H1 (cell line): ENCODE results near the gene BSPRY. TPM values are rescaled to one million over a fixed set of nuclear protein-coding genes. Genes with fewer than 3 reads are reported as not detected.
A peak's percentile ranks its signal among the peaks of the same experiment; 100 is the strongest.

Experiments used
- ASH2L ChIP-seq: fragments of 200-600, 300-600 bp; sonication (generic); IDR thresholded peaks from one replicate; pipeline ENCODE4 v1.7.1; 2017; ENCODE audit warnings: low read length
- BRCA1 ChIP-seq: IDR thresholded peaks from 2 replicates; pipeline ENCODE4 v1.6.1; 2012; ENCODE audit warnings: low read depth, low read length, improper control_type of control experiment
- CHD2 ChIP-seq: IDR thresholded peaks from 2 replicates; pipeline ENCODE4 v1.6.1; 2012; ENCODE audit warnings: low read length, improper control_type of control experiment
- CREB1 ChIP-seq: IDR thresholded peaks from 2 replicates; pipeline ENCODE4 v1.6.1; 2012; ENCODE audit warnings: inconsistent platforms
- E2F6 ChIP-seq: IDR thresholded peaks from 2 replicates; pipeline ENCODE4 v1.6.1; 2012; ENCODE audit warnings: inconsistent platforms
- EGR1 ChIP-seq: IDR thresholded peaks from 2 replicates; pipeline ENCODE4 v1.6.1; 2011; ENCODE audit warnings: low read depth, low read length, borderline replicate concordance
- EP300 ChIP-seq, 2 experiments: IDR thresholded peaks; 1 replicate in 1 of 2; 2 replicates in 1 of 2; pipeline ENCODE4 v1.6.1; 2011 to 2012; ENCODE audit warnings: low read depth in 2 of 2, low read length in 2 of 2, mild to moderate bottlenecking in 2 of 2, borderline replicate concordance in 1 of 2, inconsistent platforms in 1 of 2, moderate library complexity in 1 of 2
- EZH2 ChIP-seq: fragments of 200-600 bp; sonication (generic); IDR thresholded peaks from 2 replicates; pipeline ENCODE4 v1.7.1; 2012; ENCODE audit warnings: low read depth, mild to moderate bottlenecking, moderate library complexity, low read length, inconsistent platforms; ENCODE audit not compliant: severe bottlenecking
- FOSL1 ChIP-seq: IDR thresholded peaks from 2 replicates; pipeline ENCODE4 v1.6.1; 2011; ENCODE audit warnings: mild to moderate bottlenecking, low read depth, low read length, moderate library complexity; ENCODE audit not compliant: insufficient read depth
- GTF2F1 ChIP-seq: IDR thresholded peaks from 2 replicates; pipeline ENCODE4 v1.6.1; 2012; ENCODE audit warnings: low read depth, low read length, improper control_type of control experiment, borderline replicate concordance
- HDAC2 ChIP-seq, 2 experiments: fragments of 300-600 bp in 1 of 2; sonication (generic) in 1 of 2; IDR thresholded peaks; 2 replicates each; pipeline ENCODE4 v1.6.1; 2011 to 2012; ENCODE audit warnings: low read depth in 2 of 2, low read length in 2 of 2, mild to moderate bottlenecking in 2 of 2, moderate library complexity in 2 of 2, borderline replicate concordance in 1 of 2, inconsistent platforms in 1 of 2
- JUN ChIP-seq: IDR thresholded peaks from 2 replicates; pipeline ENCODE4 v1.6.1; 2011; ENCODE audit warnings: low read depth, mild to moderate bottlenecking, improper control_type of control experiment, low read length
- PHF8 ChIP-seq: fragments of 200-600 bp; sonication (generic); conservative IDR thresholded peaks from 2 replicates; pipeline ENCODE4 v1.7.1; 2012; ENCODE audit warnings: low read depth, mild to moderate bottlenecking, inconsistent platforms, low read length, moderate library complexity
- RFX5 ChIP-seq: IDR thresholded peaks from 2 replicates; pipeline ENCODE4 v1.6.1; 2011; ENCODE audit warnings: low read depth, low read length, improper control_type of control experiment, borderline replicate concordance
- SAP30 ChIP-seq: fragments of 300-600 bp; sonication (generic); IDR thresholded peaks from 2 replicates; pipeline ENCODE4 v1.7.1; 2012; ENCODE audit warnings: low read length, moderate library complexity, mild to moderate bottlenecking, inconsistent platforms; ENCODE audit not compliant: insufficient read depth, insufficient replicate concordance
- SP1 ChIP-seq: IDR thresholded peaks from 2 replicates; pipeline ENCODE4 v1.6.1; 2011; ENCODE audit warnings: low read depth, low read length
- SRF ChIP-seq: IDR thresholded peaks from 2 replicates; pipeline ENCODE4 v1.6.1; 2011; ENCODE audit warnings: mild to moderate bottlenecking, low read depth, low read length, moderate library complexity
- TAF1 ChIP-seq: IDR thresholded peaks from 2 replicates; pipeline ENCODE4 v1.6.1; 2011; ENCODE audit warnings: mild to moderate bottlenecking, low read depth, low read length
- TAF7 ChIP-seq: optimal IDR thresholded peaks from 2 replicates; pipeline ENCODE3; 2011; ENCODE audit warnings: low read depth, mild to moderate bottlenecking, inconsistent platforms, low read length, moderate library complexity, borderline replicate concordance
- TEAD4 ChIP-seq: IDR thresholded peaks from 2 replicates; pipeline ENCODE4 v1.6.1; 2012; ENCODE audit warnings: low read depth, low read length, inconsistent platforms, mixed read lengths
- polyA plus RNA-seq, 7 experiments: library from polyadenylated mRNA; depleted of rRNA in 3 of 7; stranded (reverse) in 5 of 7; unstranded in 2 of 7; fragments of >200 nt in 5 of 7; fragments of 200-250 nt in 2 of 7; gene quantifications; 1 replicate in 5 of 7; 2 replicates in 1 of 7; 4 replicates in 1 of 7; pipeline versions ENCODE4 v1.2.1 to v1.2.3, GENCODE V29; 2011 to 2013; ENCODE audit warnings: missing spikeins in 2 of 7, mixed read lengths in 2 of 7
- total RNA-seq: library from RNA; stranded (reverse); fragmentation: NEBNext Ultra II Directional; extraction: Animal tissue kit (Norgen Biotek cat#: 25700); gene quantifications from 2 replicates; pipeline ENCODE4 v1.2.1, GENCODE V29; 2021

BSPRY gene
- total and polyA plus RNA-seq, 2 of the 8 experiments (the other 6 are each of a cell fraction or from before 2014, with no cell fraction given): 5.5 to 10.9 TPM

- no peak; the same call in 1 of the 2 replicates for TF ChIP-seq TAF1
- peak; percentile 73 for TF ChIP-seq CREB1
- no peak for TF ChIP-seq RFX5
- 0 out of 2 replicates have a peak, but pooled peaks have one; percentile 20 for TF ChIP-seq SP1
- no peak for TF ChIP-seq FOSL1
- no peak for TF ChIP-seq GTF2F1
- TF ChIP-seq EZH2: no peak
- 0 out of 2 replicates have a peak, but pooled peaks have one; percentile 10 for TF ChIP-seq SRF
- TF ChIP-seq BRCA1: no peak
- TF ChIP-seq EP300 (IDR thresholded peaks at IDR 0.05; ENCODE audit: borderline replicate concordance in 1 of 2, low read depth in 2 of 2, low read length in 2 of 2): peak in 1 of 2 experiments; percentile 64; a peak in 1 of 3 replicates
- TF ChIP-seq TEAD4: 0 out of 2 replicates have a peak, but pooled peaks have one; percentile 24
- TF ChIP-seq SAP30: no peak
- no peak for TF ChIP-seq E2F6
- peak in 1 of 2 experiments; percentile 82; a peak in 3 of 4 replicates for TF ChIP-seq HDAC2 (IDR thresholded peaks at IDR 0.05; ENCODE audit: borderline replicate concordance in 1 of 2, low read depth in 2 of 2, low read length in 2 of 2)
- no peak; the same call in 1 of the 2 replicates for TF ChIP-seq PHF8
- peak; percentile 59 for TF ChIP-seq TAF7
- TF ChIP-seq EGR1: peak; percentile 50; the same call in 1 of the 2 replicates
- no peak for TF ChIP-seq JUN
- 0 out of 2 replicates have a peak, but pooled peaks have one; percentile 21 for TF ChIP-seq CHD2
- peak; percentile 46 for TF ChIP-seq ASH2L
These were observed 51.9 kb downstream of the BSPRY start, which contains the start of gene ALAD (continued) for GRCh38 chr9:113401027-113401792.
